Measurements from ENCODE around the gene CADM1. TPM values are rescaled to one million over a fixed set of nuclear protein-coding genes. Genes with fewer than 3 reads are reported as not detected.

Gene CADM1
- total RNA-seq, 1 experiment from 2014 or later = 0.79 TPM

DNA sequence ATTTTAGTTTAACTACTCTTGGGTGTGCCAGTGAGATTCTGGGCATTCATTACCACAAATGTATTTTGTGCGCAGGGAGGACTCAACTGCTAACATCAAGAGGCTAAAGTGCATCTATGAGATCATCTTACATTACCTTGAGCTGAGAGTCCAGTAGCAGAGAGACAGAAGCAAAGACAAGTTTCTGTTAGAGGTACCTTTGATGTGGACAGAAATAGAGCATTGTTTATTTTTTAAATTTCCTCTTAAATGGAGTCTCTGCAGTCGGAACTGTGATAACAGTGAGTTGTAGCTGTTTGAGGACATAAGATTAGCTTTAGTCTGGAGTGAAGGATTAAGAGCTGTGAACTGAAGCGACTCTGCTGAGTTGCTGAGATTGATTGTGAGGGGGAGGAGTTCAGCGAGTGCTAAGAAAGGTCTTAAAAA is 297.0 kb downstream of the CADM1 start:
- no peak overlapping the region for H3K27ac ChIP-seq (ENCODE audit: low read depth, low read length)
- H3K4me2 ChIP-seq (ENCODE audit: low read length) = no peak overlapping the region
- no peak overlapping the region for H3K4me3 ChIP-seq (replicated peaks in 1 of 2; ENCODE audit: low read depth in 1 of 2, low read length in 2 of 2)
- no peaks in the 10 kb centered on the region for H3K36me3 ChIP-seq (ENCODE audit: control insufficient read depth in 1 of 2, insufficient read depth in 2 of 2, low read length in 2 of 2)
- no peak overlapping the region for H3K9ac ChIP-seq (ENCODE audit: low read length)
- H3K4me1 ChIP-seq (ENCODE audit: control insufficient read depth in 1 of 2, insufficient read depth in 2 of 2, low read length in 2 of 2) = no peaks in the 10 kb centered on the region
- POLR2A ChIA-PET = no interaction called here
- no peaks in the 10 kb centered on the region for H3K79me2 ChIP-seq (ENCODE audit: insufficient read depth, low read length)
- CTCF ChIA-PET = no interaction called here
- no peak for DNase-seq (ENCODE audit: low read depth, low spot score)
- H3K27me3 ChIP-seq (ENCODE audit: insufficient read depth, low read length) = no peaks in the 10 kb centered on the region
- BruUV-seq (replicated peaks) = no TSS peak
- H4K20me1 ChIP-seq (ENCODE audit: insufficient read depth) = no peaks in the 10 kb centered on the region
- H3K9me3 ChIP-seq (ENCODE audit: control insufficient read depth in 1 of 2, insufficient read depth in 1 of 2, low read depth in 1 of 2, low read length in 2 of 2) = peaks cover 0 to 8% of the 10 kb centered on the region in 2 experiments; a peak in 2 of 4 replicates
- ATAC-seq = no peak
- no peaks in the 10 kb centered on the region for H3K9me2 ChIP-seq (ENCODE audit: insufficient read depth)
- intact Hi-C loops (cut with micrococcal nuclease) = no loop called here
- RAD21 ChIA-PET (ENCODE audit: low non-redundant PET in 1 of 2, low total read pairs in 2 of 2, uncharacterized antibody in 2 of 2, unreplicated experiment in 2 of 2) = no interaction called here
- TF ChIP-seq CEBPB (IDR thresholded peaks at IDR 0.05; ENCODE audit: low read depth) (no peak), EGR1 (IDR thresholded peaks at IDR 0.05; ENCODE audit: low read depth) (no peak)
- H2AFZ ChIP-seq (ENCODE audit: low read depth, low read length, poor library complexity, severe bottlenecking) = no peak overlapping the region

DNA sequence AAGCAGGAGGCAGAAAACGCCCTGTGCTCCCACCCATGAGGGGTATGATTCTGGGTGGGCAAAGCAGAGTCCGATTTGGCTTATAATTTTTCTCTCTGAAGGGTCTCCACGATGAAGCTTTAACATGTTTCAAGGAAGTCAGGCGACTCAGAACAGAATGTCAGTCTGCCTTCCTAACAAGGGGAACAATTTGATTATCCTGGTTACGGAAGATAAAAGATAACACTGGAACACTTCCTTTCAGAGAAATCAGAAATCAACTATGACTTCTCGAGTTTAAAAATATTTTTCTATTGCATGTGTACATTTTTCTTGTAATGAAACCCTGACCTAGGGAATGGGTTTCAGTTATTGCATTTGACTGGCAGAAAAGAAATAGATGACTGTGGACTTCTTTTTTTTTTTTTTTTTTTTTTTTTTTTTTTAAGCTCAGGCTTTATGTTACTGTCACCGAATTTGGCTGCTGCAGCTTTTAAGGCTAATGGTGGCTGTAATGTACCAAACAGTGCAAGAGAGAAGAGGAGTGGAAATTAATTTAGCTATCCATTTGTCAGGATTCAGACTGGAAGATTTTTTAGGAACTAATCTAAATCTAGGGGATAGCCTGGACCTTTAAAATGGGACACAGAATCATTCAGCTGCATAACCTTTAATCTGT is 297.7 kb downstream of the CADM1 start:
- Histone ChIP-seq H3K4me2 (ENCODE audit: low read length) (no peak overlapping the region), H3K27ac (ENCODE audit: low read depth, low read length) (no peak overlapping the region), H2AFZ (ENCODE audit: low read depth, low read length, poor library complexity, severe bottlenecking) (no peak overlapping the region), H4K20me1 (ENCODE audit: insufficient read depth) (no peaks in the 10 kb centered on the region), H3K9ac (ENCODE audit: low read length) (no peak overlapping the region), H3K4me3 (replicated peaks in 1 of 2; ENCODE audit: low read depth in 1 of 2, low read length in 2 of 2) (no peak overlapping the region), H3K36me3 (ENCODE audit: control insufficient read depth in 1 of 2, insufficient read depth in 2 of 2, low read length in 2 of 2) (no peaks in the 10 kb centered on the region), H3K9me2 (ENCODE audit: insufficient read depth) (no peaks in the 10 kb centered on the region), H3K4me1 (ENCODE audit: control insufficient read depth in 1 of 2, insufficient read depth in 2 of 2, low read length in 2 of 2) (no peaks in the 10 kb centered on the region), H3K79me2 (ENCODE audit: insufficient read depth, low read length) (no peaks in the 10 kb centered on the region), H3K27me3 (ENCODE audit: insufficient read depth, low read length) (no peaks in the 10 kb centered on the region), H3K9me3 (ENCODE audit: control insufficient read depth in 1 of 2, insufficient read depth in 1 of 2, low read depth in 1 of 2, low read length in 2 of 2) (peaks cover 0 to 8% of the 10 kb centered on the region in 2 experiments; a peak in 2 of 4 replicates)
- TF ChIP-seq SRF (IDR thresholded peaks at IDR 0.05; ENCODE audit: low read depth) (no peak), EZH2 (IDR thresholded peaks at IDR 0.05) (no peak), POLR2A (IDR thresholded peaks at IDR 0.05; ENCODE audit: borderline replicate concordance, extremely low read depth, insufficient read depth, insufficient read length) (no peak), FOSL1 (IDR thresholded peaks at IDR 0.05; ENCODE audit: low read depth) (no peak), ZNF274 (IDR thresholded peaks at IDR 0.05; ENCODE audit: low read depth, low read length) (no peak), CEBPB (IDR thresholded peaks at IDR 0.05; ENCODE audit: low read depth) (no peak), POLR2AphosphoS5 (IDR thresholded peaks at IDR 0.05; ENCODE audit: low read depth, low read length) (no peak), SP1 (IDR thresholded peaks at IDR 0.05; ENCODE audit: low read depth) (no peak), ATF3 (IDR thresholded peaks at IDR 0.05) (no peak), ELF1 (IDR thresholded peaks at IDR 0.05; ENCODE audit: borderline replicate concordance, low read depth) (no peak), SIN3A (IDR thresholded peaks at IDR 0.05; ENCODE audit: low read depth) (no peak), TCF7L2 (IDR thresholded peaks at IDR 0.05; ENCODE audit: borderline replicate concordance, extremely low read depth, insufficient read depth, insufficient read length) (no peak)
- TF ChIP-seq, protein P1, sequence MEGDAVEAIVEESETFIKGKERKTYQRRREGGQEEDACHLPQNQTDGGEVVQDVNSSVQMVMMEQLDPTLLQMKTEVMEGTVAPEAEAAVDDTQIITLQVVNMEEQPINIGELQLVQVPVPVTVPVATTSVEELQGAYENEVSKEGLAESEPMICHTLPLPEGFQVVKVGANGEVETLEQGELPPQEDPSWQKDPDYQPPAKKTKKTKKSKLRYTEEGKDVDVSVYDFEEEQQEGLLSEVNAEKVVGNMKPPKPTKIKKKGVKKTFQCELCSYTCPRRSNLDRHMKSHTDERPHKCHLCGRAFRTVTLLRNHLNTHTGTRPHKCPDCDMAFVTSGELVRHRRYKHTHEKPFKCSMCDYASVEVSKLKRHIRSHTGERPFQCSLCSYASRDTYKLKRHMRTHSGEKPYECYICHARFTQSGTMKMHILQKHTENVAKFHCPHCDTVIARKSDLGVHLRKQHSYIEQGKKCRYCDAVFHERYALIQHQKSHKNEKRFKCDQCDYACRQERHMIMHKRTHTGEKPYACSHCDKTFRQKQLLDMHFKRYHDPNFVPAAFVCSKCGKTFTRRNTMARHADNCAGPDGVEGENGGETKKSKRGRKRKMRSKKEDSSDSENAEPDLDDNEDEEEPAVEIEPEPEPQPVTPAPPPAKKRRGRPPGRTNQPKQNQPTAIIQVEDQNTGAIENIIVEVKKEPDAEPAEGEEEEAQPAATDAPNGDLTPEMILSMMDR (IDR thresholded peaks at IDR 0.05 in 2 of 3, conservative IDR thresholded peaks at IDR 0.05 in 1 of 3; ENCODE audit: borderline replicate concordance in 1 of 3, insufficient read depth in 1 of 3, low read depth in 2 of 3, low read length in 2 of 3) = no peak
- TF ChIP-seq, protein P2, sequence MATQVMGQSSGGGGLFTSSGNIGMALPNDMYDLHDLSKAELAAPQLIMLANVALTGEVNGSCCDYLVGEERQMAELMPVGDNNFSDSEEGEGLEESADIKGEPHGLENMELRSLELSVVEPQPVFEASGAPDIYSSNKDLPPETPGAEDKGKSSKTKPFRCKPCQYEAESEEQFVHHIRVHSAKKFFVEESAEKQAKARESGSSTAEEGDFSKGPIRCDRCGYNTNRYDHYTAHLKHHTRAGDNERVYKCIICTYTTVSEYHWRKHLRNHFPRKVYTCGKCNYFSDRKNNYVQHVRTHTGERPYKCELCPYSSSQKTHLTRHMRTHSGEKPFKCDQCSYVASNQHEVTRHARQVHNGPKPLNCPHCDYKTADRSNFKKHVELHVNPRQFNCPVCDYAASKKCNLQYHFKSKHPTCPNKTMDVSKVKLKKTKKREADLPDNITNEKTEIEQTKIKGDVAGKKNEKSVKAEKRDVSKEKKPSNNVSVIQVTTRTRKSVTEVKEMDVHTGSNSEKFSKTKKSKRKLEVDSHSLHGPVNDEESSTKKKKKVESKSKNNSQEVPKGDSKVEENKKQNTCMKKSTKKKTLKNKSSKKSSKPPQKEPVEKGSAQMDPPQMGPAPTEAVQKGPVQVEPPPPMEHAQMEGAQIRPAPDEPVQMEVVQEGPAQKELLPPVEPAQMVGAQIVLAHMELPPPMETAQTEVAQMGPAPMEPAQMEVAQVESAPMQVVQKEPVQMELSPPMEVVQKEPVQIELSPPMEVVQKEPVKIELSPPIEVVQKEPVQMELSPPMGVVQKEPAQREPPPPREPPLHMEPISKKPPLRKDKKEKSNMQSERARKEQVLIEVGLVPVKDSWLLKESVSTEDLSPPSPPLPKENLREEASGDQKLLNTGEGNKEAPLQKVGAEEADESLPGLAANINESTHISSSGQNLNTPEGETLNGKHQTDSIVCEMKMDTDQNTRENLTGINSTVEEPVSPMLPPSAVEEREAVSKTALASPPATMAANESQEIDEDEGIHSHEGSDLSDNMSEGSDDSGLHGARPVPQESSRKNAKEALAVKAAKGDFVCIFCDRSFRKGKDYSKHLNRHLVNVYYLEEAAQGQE (IDR thresholded peaks at IDR 0.05; ENCODE audit: low read depth) = no peak
- TF ChIP-seq, protein P3, sequence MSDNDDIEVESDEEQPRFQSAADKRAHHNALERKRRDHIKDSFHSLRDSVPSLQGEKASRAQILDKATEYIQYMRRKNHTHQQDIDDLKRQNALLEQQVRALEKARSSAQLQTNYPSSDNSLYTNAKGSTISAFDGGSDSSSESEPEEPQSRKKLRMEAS (IDR thresholded peaks at IDR 0.05) = no peak
- ChIA-PET CTCF (no interaction called here), RAD21 (ENCODE audit: low non-redundant PET in 1 of 2, low total read pairs in 2 of 2, uncharacterized antibody in 2 of 2, unreplicated experiment in 2 of 2) (no interaction called here), POLR2A (no interaction called here)
- intact Hi-C loops (cut with micrococcal nuclease) = no loop called here
- BruUV-seq (replicated peaks) = no TSS peak
- DNase-seq (ENCODE audit: low read depth, low spot score) (no peak), ATAC-seq (no peak)

Data from HCT116 (cell line).